SK-N-SH (cell line): Measurements from ENCODE around the gene SEC16A. TPM values are rescaled to one million over a fixed set of nuclear protein-coding genes. Genes with fewer than 3 reads are reported as not detected.

Experiments used
- CTCF ChIA-PET: fragments of 300-600, 350-600 bp; formaldehyde crosslinking; extraction: SDS; loops from one replicate; lab custom pipeline; 2021; lab: Yijun Ruan, JAX
- POLR2A ChIA-PET: fragments of 350-600 bp; sonication (Branson Sonifier 250); formaldehyde crosslinking; extraction: SDS; loops from one replicate; lab custom pipeline; 2020; ENCODE audit warnings: antibody characterized with exemption, inconsistent platforms; lab: Yijun Ruan, JAX
- DNase-seq: peaks from one replicate; pipeline ENCODE4 v3.0.0; 2012
- H2AFZ ChIP-seq: fragments of 200-600 bp; sonication (generic); 2 replicates; pipeline ENCODE4 v1.8.1; 2016; ENCODE audit warnings: antibody characterized with exemption, mild to moderate bottlenecking, low read depth
- H3F3A ChIP-seq: fragments of 200-600 bp; sonication (generic); replicated peaks from 2 replicates; pipeline ENCODE3; 2016; ENCODE audit warnings: antibody characterized with exemption, mild to moderate bottlenecking; ENCODE audit not compliant: insufficient read depth
- H3K27ac ChIP-seq, 2 experiments: fragments of 200-500 bp in 1 of 2; fragments of 200-600 bp in 1 of 2; sonication (Bioruptor generic) in 1 of 2; sonication (generic), shearing (Covaris generic) in 1 of 2; 2 replicates each; pipeline versions ENCODE4 v1.5.1 to v1.6.1; 2014 to 2016; ENCODE audit warnings: low read depth in 2 of 2, inconsistent platforms in 1 of 2, low read length in 1 of 2, mild to moderate bottlenecking in 1 of 2, mixed read lengths in 1 of 2
- H3K27me3 ChIP-seq: fragments of 200-600 bp; sonication (generic), shearing (Covaris generic); 2 replicates; pipeline ENCODE4 v1.6.1; 2016; ENCODE audit warnings: mixed run types; ENCODE audit not compliant: insufficient read depth
- H3K36me3 ChIP-seq, 2 experiments: fragments of 200-500 bp in 1 of 2; fragments of 200-600 bp in 1 of 2; sonication (Bioruptor generic) in 1 of 2; sonication (generic) in 1 of 2; replicated peaks in 1 of 2; 2 replicates each; pipeline versions ENCODE3 to v1.5.1; 2014 to 2016; ENCODE audit warnings: low read length in 1 of 2, mild to moderate bottlenecking in 1 of 2; ENCODE audit not compliant: insufficient read depth in 2 of 2, control insufficient read depth in 1 of 2
- H3K4me1 ChIP-seq, 2 experiments: fragments of 200-500 bp in 1 of 2; fragments of 200-600 bp in 1 of 2; sonication (Bioruptor generic) in 1 of 2; sonication (generic), shearing (Covaris generic) in 1 of 2; 2 replicates each; pipeline versions ENCODE4 v1.5.1 to v1.6.1; 2014 to 2016; ENCODE audit warnings: low read depth in 1 of 2, low read length in 1 of 2, mixed run types in 1 of 2; ENCODE audit not compliant: insufficient read depth in 2 of 2, control insufficient read depth in 1 of 2
- H3K4me2 ChIP-seq: fragments of 200-600 bp; sonication (generic), shearing (Covaris generic); 2 replicates; pipeline ENCODE4 v1.6.1; 2017; ENCODE audit warnings: mixed run types
- H3K4me3 ChIP-seq, 2 experiments: fragments of 200-500 bp in 1 of 2; fragments of 200-600 bp in 1 of 2; sonication (Bioruptor generic) in 1 of 2; sonication (generic), shearing (Covaris generic) in 1 of 2; 2 replicates each; pipeline versions ENCODE4 v1.5.1 to v1.8.1; 2014 to 2016; ENCODE audit warnings: low read depth in 2 of 2, inconsistent platforms in 1 of 2, low read length in 1 of 2, mild to moderate bottlenecking in 1 of 2, mixed read lengths in 1 of 2, moderate library complexity in 1 of 2
- H3K79me2 ChIP-seq: fragments of 200-600 bp; sonication (generic); 2 replicates; pipeline ENCODE4 v1.8.1; 2017; ENCODE audit warnings: mild to moderate bottlenecking; ENCODE audit not compliant: insufficient read depth
- H3K9ac ChIP-seq: fragments of 200-600 bp; sonication (generic); 2 replicates; pipeline ENCODE4 v1.6.1; 2017; ENCODE audit warnings: mixed run types
- H3K9me2 ChIP-seq: fragments of 200-600 bp; sonication (generic); 2 replicates; pipeline ENCODE4 v1.6.1; 2017; ENCODE audit warnings: mixed run types
- H3K9me3 ChIP-seq: fragments of 200-600 bp; sonication (generic); 2 replicates; pipeline ENCODE4 v1.6.1; 2017; ENCODE audit warnings: mixed run types, mild to moderate bottlenecking, moderate library complexity
- H4K20me1 ChIP-seq: fragments of 200-600 bp; sonication (generic); 2 replicates; pipeline ENCODE4 v1.6.1; 2017; ENCODE audit warnings: mild to moderate bottlenecking, mixed run types; ENCODE audit not compliant: insufficient read depth
- ELF1 ChIP-seq: IDR thresholded peaks from 2 replicates; pipeline ENCODE4 v1.4.0; 2012
- EP300 ChIP-seq, 2 experiments: IDR thresholded peaks; 2 replicates each; pipeline versions ENCODE4 v1.4.0 to v1.6.1; 2012; ENCODE audit warnings: borderline replicate concordance in 1 of 2, low read depth in 1 of 2, low read length in 1 of 2
- FOXJ3 ChIP-seq: sonication (generic); formaldehyde crosslinking; IDR thresholded peaks from 2 replicates; pipeline ENCODE4 v1.5.1; 2020; ENCODE audit warnings: mild to moderate bottlenecking, missing genetic modification reagents
- FOXM1 ChIP-seq: IDR thresholded peaks from 2 replicates; pipeline ENCODE4 v1.4.0; 2012; ENCODE audit warnings: low read depth, mild to moderate bottlenecking
- GABPA ChIP-seq: IDR thresholded peaks from 2 replicates; pipeline ENCODE4 v1.4.0; 2012; ENCODE audit warnings: low read depth, mild to moderate bottlenecking
- GATA2 ChIP-seq: sonication (generic); formaldehyde crosslinking; IDR thresholded peaks from 2 replicates; pipeline ENCODE4 v1.5.0; 2020; ENCODE audit warnings: mild to moderate bottlenecking, missing genetic modification reagents
- JUND ChIP-seq: IDR thresholded peaks from 2 replicates; pipeline ENCODE4 v1.4.0; 2012
- MAX ChIP-seq: IDR thresholded peaks from 2 replicates; pipeline ENCODE4 v1.4.0; 2012; ENCODE audit warnings: low read depth
- MEF2A ChIP-seq: IDR thresholded peaks from 2 replicates; pipeline ENCODE4 v1.4.0; 2012; ENCODE audit warnings: low read depth, borderline replicate concordance
- POLR2AphosphoS5 ChIP-seq: IDR thresholded peaks from 2 replicates; pipeline ENCODE4 v1.6.1; 2012; ENCODE audit warnings: low read depth, low read length
- RAD21 ChIP-seq: IDR thresholded peaks from 2 replicates; pipeline ENCODE4 v1.6.1; 2012; ENCODE audit warnings: mild to moderate bottlenecking, low read length
- RCOR1 ChIP-seq: fragments of 150-350 bp; IDR thresholded peaks from 2 replicates; pipeline ENCODE4 v1.6.1; 2017; ENCODE audit warnings: antibody characterized with exemption, low read length
- REST ChIP-seq: IDR thresholded peaks from 2 replicates; pipeline ENCODE4 v1.6.1; 2012; ENCODE audit warnings: mild to moderate bottlenecking, low read depth, low read length, moderate library complexity
- RFX5 ChIP-seq: IDR thresholded peaks from 2 replicates; pipeline ENCODE4 v1.6.1; 2012; ENCODE audit warnings: mild to moderate bottlenecking, improper control_type of control experiment, low read length
- SIN3A ChIP-seq: IDR thresholded peaks from 2 replicates; pipeline ENCODE4 v1.6.1; 2012; ENCODE audit warnings: low read depth, mild to moderate bottlenecking, low read length, moderate library complexity, borderline replicate concordance
- SMC3 ChIP-seq: IDR thresholded peaks from 2 replicates; pipeline ENCODE4 v1.6.1; 2012; ENCODE audit warnings: low read depth, low read length, improper control_type of control experiment
- TAF1 ChIP-seq: IDR thresholded peaks from 2 replicates; pipeline ENCODE4 v1.6.1; 2012; ENCODE audit warnings: low read depth, mild to moderate bottlenecking, low read length, moderate library complexity, borderline replicate concordance
- TCF12 ChIP-seq: IDR thresholded peaks from 2 replicates; pipeline ENCODE4 v1.4.0; 2012
- TEAD4 ChIP-seq: IDR thresholded peaks from 2 replicates; pipeline ENCODE4 v1.4.0; 2012; ENCODE audit warnings: mild to moderate bottlenecking, borderline replicate concordance; ENCODE audit not compliant: insufficient read depth
- USF1 ChIP-seq: IDR thresholded peaks from 2 replicates; pipeline ENCODE4 v1.4.0; 2012; ENCODE audit warnings: low read depth, borderline replicate concordance
- YY1 ChIP-seq: IDR thresholded peaks from 2 replicates; pipeline ENCODE4 v1.4.0; 2012; ENCODE audit warnings: low read depth, mild to moderate bottlenecking
- ZBTB33 ChIP-seq: IDR thresholded peaks from 2 replicates; pipeline ENCODE4 v1.4.0; 2012; ENCODE audit warnings: low read depth, borderline replicate concordance
- WGBS: methylation state at CpG from one replicate; pipeline ENCODE4 v1.1.6; 2017; ENCODE audit warnings: low lambda C conversion rate; 5-methylcytosine and 5-hydroxymethylcytosine counted together
- polyA plus RNA-seq, 3 experiments: library from polyadenylated mRNA; depleted of rRNA; stranded (reverse); fragments of >200 nt; gene quantifications; 2 replicates each; pipeline ENCODE4 v1.2.3, GENCODE V29; 2012

The SEC16A gene
- polyA plus RNA-seq, 1 of the 3 experiments (the other 2 are of a cell fraction): 25.9 TPM

- DNase-seq: no peak
- Histone ChIP-seq H3K9me3 (no peaks in the 10 kb centered on the region), H3K9ac (no peak overlapping the region), H3K27me3 (no peaks in the 10 kb centered on the region), H3K27ac (no peak overlapping the region), H3K9me2 (no peaks in the 10 kb centered on the region), H3K4me2 (no peak overlapping the region), H3K79me2 (peaks cover 20% of the 10 kb centered on the region), H2AFZ (no peak overlapping the region), H4K20me1 (no peaks in the 10 kb centered on the region), H3K36me3 (peaks cover 13 to 58% of the 10 kb centered on the region in 2 experiments), H3K4me3 (no peak overlapping the region)
- POLR2A ChIA-PET: no interaction called here
- WGBS: 94% methylated on average over 17 of the region's 32 CpGs
- CTCF ChIA-PET: no interaction called here
- TF ChIP-seq GATA2 (CRISPR knock-in tag) (no peak), TCF12 (no peak), POLR2AphosphoS5 (no peak), MAX (no peak), ELF1 (no peak), USF1 (no peak), SMC3 (no peak), RCOR1 (no peak), GABPA (no peak), TAF1 (no peak), EP300 (IDR thresholded peaks at IDR 0.05; ENCODE audit: borderline replicate concordance in 1 of 2, low read depth in 1 of 2, low read length in 1 of 2) (no peak)
- TF ChIP-seq, all 33 proteins: peak for 0
- H3F3A ChIP-seq: peaks cover 19% of the 10 kb centered on the region
- H3K4me1 ChIP-seq: peaks cover 6 to 14% of the 10 kb centered on the region in 2 experiments; a peak in 3 of 4 replicates
These were observed 78.7 kb downstream of the SEC16A start for GRCh38 chr9:136403915-136404800.

GRCh38 chr9:136403538-136403914 is 79.3 kb downstream of the SEC16A start:
- H3K27me3 ChIP-seq: no peaks in the 10 kb centered on the region
- peaks cover 13 to 62% of the 10 kb centered on the region in 2 experiments for H3K36me3 ChIP-seq
- CTCF ChIA-PET: no interaction called here

More at GRCh38 chr9:136403538-136403914, 79.3 kb downstream of the SEC16A start:
- POLR2A ChIA-PET: no interaction called here
- Histone ChIP-seq H3F3A (peaks cover 19% of the 10 kb centered on the region), H2AFZ (no peak overlapping the region), H3K9me3 (no peaks in the 10 kb centered on the region), H3K9me2 (no peaks in the 10 kb centered on the region), H3K4me3 (no peak overlapping the region), H4K20me1 (peaks cover 4% of the 10 kb centered on the region; the same call in 1 of the 2 replicates), H3K79me2 (peaks cover 20% of the 10 kb centered on the region), H3K4me2 (no peak overlapping the region), H3K9ac (no peak overlapping the region), H3K4me1 (peaks cover 3 to 14% of the 10 kb centered on the region in 2 experiments; a peak in 2 of 4 replicates), H3K27ac (no peak overlapping the region)
- DNase-seq: no peak
- WGBS: 98% methylated on average over 4 of the region's 5 CpGs
- TF ChIP-seq ZBTB33 (no peak), JUND (no peak), FOXJ3 (CRISPR knock-in tag) (no peak), GATA2 (CRISPR knock-in tag) (no peak), RFX5 (no peak), FOXM1 (no peak), MAX (no peak), YY1 (no peak), SMC3 (no peak), GABPA (no peak), REST (no peak), RAD21 (no peak), MEF2A (no peak), TEAD4 (no peak), SIN3A (no peak)
